Cardiac fibroblast (primary cell): ENCODE results near the gene SLC15A4.

ENCODE experiments used
- DNase-seq, 2 donors: peaks; one replicate each; pipeline versions ENCODE4 v3.0.0 to v3.0.0-alpha.2; 2010; ENCODE audit warnings: low read depth in 2 of 2
- H3K4me3 ChIP-seq, 2 donors: replicated peaks in 1 of 2; 1 replicate in 1 of 2; 2 replicates in 1 of 2; pipeline ENCODE4 v1.5.1; 2011; ENCODE audit warnings: low read depth in 2 of 2, low read length in 2 of 2, mild to moderate bottlenecking in 2 of 2, moderate library complexity in 1 of 2
- CTCF ChIP-seq: IDR thresholded peaks from one replicate; pipeline ENCODE4 v1.5.1; 2011; ENCODE audit warnings: low read depth, mild to moderate bottlenecking, low read length, inconsistent platforms

Gene SLC15A4

GRCh38 chr12:128754275-128754674 lies 69.5 kb downstream of the SLC15A4 start:
- no peak for TF ChIP-seq CTCF
- no peak for DNase-seq
- no peak overlapping the region for H3K4me3 ChIP-seq

GRCh38 chr12:128753438-128753837 lies 70.3 kb downstream of the SLC15A4 start:
- TF ChIP-seq CTCF = no peak
- DNase-seq = no peak
- no peak overlapping the region for H3K4me3 ChIP-seq

GRCh38 chr12:128752386-128752785 lies 71.4 kb downstream of the SLC15A4 start:
- H3K4me3 ChIP-seq = no peak overlapping the region
- DNase-seq = no peak
- TF ChIP-seq CTCF = no peak

DNA sequence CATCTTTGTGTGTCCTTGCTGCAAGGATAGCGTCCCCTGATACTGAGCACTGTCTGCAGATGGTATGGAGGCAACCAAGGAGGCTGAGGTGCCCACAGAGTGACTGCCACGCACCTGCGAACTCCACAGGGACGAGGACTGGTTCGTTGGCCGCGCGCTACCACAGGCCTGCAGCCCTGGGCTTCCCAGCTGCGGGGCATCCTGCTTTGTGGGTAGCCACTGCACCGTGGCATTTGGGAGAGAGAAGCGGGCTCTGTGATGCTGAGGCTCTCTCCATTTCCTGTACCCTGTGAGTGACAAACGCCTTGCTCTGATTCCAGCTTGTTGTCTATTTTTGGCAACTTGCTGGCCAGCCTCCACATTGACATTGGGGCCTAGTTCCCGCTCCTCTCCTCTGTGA lies 76.3 kb downstream of the SLC15A4 start:
- no peak for DNase-seq
- H3K4me3 ChIP-seq = no peak overlapping the region
- TF ChIP-seq CTCF = no peak

- TF ChIP-seq CTCF = no peak
- no peak for DNase-seq
Observed at GRCh38 chr12:128745772-128746689, 77.7 kb downstream of the SLC15A4 start.

DNA sequence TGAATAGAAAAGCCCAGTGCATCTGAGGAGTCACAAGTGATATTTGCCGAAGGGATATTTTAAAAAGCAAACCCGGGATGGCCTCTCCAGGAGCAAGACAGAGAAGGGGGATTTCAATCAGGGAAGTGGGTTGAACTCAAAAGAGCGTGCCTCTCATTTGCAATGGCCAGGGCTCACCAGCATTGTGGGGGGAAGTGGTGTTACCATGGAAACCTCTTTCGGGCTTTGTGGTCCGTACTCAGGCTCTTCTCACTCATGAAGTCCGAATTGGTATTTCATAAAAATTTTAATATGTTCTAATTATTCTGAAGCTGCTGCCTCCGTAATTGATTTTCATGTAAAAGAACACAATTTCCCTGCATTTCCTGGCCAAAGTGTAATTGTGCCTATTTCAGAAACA lies 79.8 kb downstream of the SLC15A4 start:
- DNase-seq = no peak
- no peak overlapping the region for H3K4me3 ChIP-seq
- no peak for TF ChIP-seq CTCF

More at GRCh38 chr12:128745772-128746689, 77.7 kb downstream of the SLC15A4 start:
- no peak overlapping the region for H3K4me3 ChIP-seq
